C4-2B (cell line): ENCODE data around the gene VWA5A.
A peak's percentile ranks its signal among the peaks of the same experiment; 100 is the strongest.

ENCODE experiments used
- H3K27ac ChIP-seq: fragments of 450-650 bp; 2 replicates; pipeline ENCODE4 v1.5.1; 2017
- ZFX ChIP-seq: fragments of 450-650 bp; IDR thresholded peaks from 2 replicates; pipeline ENCODE4 v1.6.1; 2017
- TF ChIP-seq, protein P1 (sequence below): fragments of 450-650 bp; conservative IDR thresholded peaks from 2 replicates; pipeline ENCODE4 v1.5.1; 2017; ENCODE audit warnings: mild to moderate bottlenecking

Gene VWA5A, protein sequence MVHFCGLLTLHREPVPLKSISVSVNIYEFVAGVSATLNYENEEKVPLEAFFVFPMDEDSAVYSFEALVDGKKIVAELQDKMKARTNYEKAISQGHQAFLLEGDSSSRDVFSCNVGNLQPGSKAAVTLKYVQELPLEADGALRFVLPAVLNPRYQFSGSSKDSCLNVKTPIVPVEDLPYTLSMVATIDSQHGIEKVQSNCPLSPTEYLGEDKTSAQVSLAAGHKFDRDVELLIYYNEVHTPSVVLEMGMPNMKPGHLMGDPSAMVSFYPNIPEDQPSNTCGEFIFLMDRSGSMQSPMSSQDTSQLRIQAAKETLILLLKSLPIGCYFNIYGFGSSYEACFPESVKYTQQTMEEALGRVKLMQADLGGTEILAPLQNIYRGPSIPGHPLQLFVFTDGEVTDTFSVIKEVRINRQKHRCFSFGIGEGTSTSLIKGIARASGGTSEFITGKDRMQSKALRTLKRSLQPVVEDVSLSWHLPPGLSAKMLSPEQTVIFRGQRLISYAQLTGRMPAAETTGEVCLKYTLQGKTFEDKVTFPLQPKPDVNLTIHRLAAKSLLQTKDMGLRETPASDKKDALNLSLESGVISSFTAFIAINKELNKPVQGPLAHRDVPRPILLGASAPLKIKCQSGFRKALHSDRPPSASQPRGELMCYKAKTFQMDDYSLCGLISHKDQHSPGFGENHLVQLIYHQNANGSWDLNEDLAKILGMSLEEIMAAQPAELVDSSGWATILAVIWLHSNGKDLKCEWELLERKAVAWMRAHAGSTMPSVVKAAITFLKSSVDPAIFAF

DNA sequence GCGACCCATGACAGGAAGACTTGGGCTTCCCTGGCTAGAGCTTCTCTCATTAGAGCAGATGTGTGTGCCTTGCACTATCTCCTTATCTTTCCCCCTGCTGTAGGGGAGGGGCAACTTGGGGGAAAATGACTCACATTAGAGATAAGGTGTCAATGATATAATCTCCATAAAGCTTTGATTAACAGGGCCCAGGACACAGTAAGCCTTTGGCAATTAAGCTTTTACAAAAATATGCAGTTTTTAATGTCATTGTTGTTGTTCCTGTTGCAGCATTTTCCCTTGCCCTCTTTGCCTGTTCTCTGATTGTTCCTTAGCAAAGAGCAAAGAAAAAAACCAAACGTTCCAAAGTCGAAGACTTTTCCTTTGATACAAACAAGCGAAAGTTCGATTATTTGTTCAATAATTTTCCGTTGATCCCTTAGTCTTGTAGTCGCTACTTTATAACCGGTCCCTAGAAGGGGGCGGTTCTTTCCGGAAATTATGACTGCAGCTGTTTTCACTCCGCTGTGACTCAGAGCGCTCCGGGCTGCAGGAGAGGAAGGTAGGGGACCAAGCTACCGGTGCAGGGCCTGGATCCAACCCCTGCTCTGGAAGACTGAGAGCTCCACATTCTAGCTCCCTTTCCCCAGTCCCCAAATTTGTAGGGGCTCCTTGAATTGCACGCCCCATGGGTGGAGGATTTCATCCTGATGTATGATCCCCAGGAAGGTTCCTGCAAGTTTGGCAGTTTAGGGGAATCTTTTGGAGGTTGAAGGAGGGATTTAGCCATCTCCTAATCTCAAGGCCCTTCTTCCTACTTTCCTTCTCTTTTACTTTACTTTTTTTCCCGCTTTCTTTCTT lies at the start of gene VWA5A:
TSS of gene VWA5A (plus strand) at position 509 of the 840 bp plus-strand sequence. CDS start 2,062 bp downstream, outside the sequence.
- no peak for TF ChIP-seq ZFX
- TF ChIP-seq, protein P1, sequence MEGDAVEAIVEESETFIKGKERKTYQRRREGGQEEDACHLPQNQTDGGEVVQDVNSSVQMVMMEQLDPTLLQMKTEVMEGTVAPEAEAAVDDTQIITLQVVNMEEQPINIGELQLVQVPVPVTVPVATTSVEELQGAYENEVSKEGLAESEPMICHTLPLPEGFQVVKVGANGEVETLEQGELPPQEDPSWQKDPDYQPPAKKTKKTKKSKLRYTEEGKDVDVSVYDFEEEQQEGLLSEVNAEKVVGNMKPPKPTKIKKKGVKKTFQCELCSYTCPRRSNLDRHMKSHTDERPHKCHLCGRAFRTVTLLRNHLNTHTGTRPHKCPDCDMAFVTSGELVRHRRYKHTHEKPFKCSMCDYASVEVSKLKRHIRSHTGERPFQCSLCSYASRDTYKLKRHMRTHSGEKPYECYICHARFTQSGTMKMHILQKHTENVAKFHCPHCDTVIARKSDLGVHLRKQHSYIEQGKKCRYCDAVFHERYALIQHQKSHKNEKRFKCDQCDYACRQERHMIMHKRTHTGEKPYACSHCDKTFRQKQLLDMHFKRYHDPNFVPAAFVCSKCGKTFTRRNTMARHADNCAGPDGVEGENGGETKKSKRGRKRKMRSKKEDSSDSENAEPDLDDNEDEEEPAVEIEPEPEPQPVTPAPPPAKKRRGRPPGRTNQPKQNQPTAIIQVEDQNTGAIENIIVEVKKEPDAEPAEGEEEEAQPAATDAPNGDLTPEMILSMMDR, result no peak
- H3K27ac ChIP-seq, result no peak within 1 kb of the TSS

DNA sequence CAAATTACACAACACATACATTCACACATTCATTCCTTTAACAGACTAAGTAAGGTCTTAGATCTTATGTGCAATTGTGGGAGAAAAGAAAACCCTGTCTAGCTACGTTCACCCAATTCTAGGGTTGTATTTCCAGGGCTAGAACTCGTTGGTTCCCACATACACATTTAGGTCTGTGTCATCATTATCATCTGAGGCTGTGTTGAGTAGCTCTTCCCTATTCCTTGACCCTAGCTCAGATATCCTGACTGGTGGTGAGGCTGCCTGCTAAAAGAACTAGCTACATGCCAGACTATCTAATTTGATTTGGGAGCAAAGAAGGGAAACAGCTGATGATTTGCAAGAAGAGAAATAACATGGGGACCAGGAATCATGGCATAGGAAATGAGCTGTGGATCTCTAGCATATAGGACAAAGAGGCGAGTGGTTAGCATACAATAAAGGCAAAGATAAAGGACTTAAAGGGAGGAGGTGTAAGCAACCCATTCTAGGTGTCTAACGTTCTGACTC lies 46.6 kb upstream of the VWA5A start:
- H3K27ac ChIP-seq, result no peak overlapping the region
- TF ChIP-seq ZFX, result no peak
- TF ChIP-seq, protein P1, result no peak

DNA sequence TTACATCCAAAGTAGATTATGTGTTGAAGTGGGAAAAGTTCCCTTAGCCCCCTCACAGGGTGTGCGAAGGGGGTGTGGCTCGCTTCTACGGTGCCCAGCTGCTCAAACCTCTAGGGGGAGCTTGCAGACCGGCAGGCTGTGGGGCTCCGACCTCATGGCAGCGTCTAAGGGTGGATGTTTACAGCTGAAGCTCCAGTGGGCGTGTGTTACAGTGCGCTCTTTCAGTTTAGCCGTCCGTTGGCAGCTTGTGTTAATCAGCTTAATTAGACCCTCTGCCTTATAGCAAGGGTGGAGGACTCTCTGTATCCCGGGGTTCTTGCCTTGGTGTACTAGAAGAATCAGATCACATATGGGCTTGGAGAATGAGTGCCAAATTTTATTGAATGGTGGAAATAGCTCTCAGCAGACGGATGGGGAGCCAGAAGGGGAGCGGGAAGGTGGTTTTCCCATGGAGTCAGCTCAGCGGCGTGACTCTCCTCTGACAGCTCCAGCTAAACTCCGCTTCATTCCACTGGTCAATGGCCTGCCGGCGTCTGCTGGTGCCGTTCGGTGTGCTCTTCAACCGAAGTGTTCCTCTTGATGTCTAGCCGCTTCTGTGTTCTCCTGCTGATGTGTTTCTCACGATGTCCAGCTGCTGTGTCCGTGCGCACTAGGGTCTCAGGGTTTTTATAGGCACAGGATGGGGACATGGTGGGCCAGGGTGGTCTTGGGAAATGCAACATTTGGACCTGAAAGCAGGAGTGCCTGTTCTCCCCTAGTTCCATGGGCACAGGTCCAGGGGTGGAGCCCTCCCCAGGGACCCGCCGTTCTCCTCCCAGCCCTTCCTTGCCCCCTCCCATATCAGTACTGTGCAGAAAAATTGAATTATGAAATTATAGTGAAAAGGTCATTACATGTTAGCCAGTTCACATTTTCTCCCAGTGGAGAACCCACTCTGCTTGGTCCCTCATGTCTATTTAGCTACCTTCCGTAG lies 45.5 kb upstream of the VWA5A start:
- TF ChIP-seq ZFX, result no peak
- TF ChIP-seq, protein P1, result peak; percentile 87
- H3K27ac ChIP-seq, result no peak overlapping the region

DNA sequence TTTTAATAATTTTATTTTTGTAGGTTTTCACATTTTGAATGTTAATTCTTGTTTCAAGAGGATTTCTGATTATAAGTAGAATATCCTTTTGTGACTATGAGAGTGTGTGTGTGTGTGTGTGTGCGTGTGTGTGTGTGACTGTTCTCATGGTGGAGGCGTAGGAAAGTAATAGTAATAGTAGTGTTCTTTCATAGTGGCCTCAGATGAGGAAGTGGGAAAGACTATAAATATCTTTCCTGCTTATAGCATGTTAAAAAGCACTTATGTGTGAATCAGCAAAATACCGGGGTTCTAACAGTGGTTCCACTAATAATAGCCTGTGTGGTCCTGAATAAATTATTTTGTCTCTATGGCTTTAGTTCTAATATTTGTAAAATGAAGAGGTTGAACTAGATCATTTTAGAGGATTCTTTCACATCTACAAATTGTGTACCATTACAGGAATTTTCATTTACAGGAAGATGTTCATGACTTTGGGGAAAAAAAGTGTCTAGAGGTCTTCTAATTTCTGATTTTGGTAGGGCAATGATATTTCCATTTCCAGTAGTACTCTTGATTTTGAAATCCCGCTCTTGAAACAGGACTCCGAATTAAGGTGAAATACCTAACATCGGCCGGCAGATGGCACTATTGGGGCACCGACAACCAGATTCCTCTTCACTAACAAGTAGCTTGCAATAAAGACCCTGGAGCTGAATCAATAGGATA lies 44.2 kb upstream of the VWA5A start:
- no peak overlapping the region for H3K27ac ChIP-seq
- TF ChIP-seq ZFX, result no peak
- TF ChIP-seq, protein P1, result peak; percentile 89

DNA sequence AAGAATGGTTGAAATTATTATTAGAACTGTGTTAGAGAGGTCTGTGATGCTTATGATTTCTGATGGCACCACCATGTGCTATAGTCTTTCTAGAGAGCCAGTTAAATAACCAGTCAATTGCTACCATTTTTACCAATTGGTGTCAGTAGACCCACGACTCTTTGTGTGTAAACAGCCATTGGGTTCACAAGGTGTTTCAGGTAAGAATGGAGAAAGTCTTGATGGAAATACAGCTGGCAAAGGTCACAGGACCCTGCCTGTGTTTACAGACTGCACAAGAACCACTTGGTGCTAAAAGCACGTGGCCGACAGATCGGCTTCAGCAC lies 43.7 kb upstream of the VWA5A start:
- no peak overlapping the region for H3K27ac ChIP-seq
- TF ChIP-seq ZFX, result no peak
- TF ChIP-seq, protein P1, result peak; percentile 66

DNA sequence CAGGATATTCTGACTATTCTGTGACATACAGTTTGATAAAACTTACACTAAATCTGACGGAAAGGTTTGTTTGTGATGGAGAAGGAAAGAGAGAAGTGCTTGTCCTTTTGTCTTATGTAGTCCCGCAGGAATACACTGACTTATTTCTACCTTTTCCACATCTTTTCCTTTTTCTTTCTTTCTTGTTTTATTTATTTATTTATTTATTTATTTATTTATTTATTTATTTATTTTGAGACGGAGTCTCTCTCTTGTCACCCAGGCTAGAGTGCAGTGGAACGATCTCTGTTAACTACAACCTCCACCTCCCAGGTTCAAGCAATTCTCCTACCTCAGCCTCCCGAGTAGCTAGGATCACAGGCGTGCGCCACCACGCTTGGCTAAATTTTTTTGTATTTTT lies 43.1 kb upstream of the VWA5A start:
- TF ChIP-seq, protein P1, result no peak
- no peak for TF ChIP-seq ZFX

More for the DNA sequence above, 43.1 kb upstream of the VWA5A start:
- no peak overlapping the region for H3K27ac ChIP-seq
